Stimulated activated CD4-positive, alpha-beta T cell treated with anti-CD3 and anti-CD28 coated beads, Interleukin-12 subunit alpha, Interleukin-12 subunit beta, amount 100 ng/mL, for 48 hours (primary cell): ENCODE results near the gene CCDC86.

Experiments used
- DNase-seq, 3 donors: peaks; one replicate each; pipeline ENCODE4 v3.0.0-alpha.2; 2020; ENCODE audit warnings: low read depth in 2 of 3, low spot score in 1 of 3

Gene CCDC86

DNA sequence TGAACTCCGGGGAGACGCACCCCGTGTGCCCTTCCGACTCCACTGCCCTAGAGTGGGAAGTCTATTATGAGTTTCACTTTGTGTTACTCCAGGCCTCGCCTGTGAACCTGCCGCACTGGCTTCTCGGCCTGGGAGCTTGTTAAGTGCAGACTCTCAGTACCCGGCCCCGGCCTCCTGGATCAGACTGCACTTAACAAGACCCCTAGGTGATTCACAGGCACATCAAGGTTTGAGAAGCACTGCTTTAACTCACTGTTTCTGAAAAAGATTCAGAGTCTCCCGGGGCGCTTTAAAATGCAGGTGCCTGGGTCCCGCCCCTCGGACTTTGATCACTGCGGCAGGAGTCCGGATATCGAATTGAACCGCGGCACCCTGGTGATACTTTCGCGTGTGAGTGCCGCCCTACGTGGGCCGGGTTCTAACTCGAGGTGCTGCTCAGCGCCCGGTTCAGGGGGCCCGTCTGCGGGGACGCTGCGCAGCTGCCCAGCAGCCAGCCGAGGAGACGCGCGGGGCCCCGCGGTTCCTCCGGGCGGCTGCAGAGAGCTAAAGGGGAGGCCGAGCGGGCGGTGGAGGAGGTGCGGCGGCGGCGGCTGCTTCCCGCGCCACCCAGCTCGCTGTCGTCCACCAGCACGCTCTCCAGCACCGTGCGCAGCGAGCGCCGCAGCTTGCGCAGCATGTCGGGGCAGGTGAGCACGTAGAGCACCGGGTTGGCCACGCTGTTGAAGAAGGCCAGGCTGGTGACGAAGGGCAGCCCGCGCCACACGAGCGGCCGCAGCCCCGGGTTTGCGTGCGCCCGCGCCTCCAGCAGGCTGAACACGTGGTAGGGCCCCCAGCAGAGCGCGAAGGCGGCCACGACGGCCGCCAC is 10.4 kb downstream of the CCDC86 start:
- DNase-seq: no peak

DNA sequence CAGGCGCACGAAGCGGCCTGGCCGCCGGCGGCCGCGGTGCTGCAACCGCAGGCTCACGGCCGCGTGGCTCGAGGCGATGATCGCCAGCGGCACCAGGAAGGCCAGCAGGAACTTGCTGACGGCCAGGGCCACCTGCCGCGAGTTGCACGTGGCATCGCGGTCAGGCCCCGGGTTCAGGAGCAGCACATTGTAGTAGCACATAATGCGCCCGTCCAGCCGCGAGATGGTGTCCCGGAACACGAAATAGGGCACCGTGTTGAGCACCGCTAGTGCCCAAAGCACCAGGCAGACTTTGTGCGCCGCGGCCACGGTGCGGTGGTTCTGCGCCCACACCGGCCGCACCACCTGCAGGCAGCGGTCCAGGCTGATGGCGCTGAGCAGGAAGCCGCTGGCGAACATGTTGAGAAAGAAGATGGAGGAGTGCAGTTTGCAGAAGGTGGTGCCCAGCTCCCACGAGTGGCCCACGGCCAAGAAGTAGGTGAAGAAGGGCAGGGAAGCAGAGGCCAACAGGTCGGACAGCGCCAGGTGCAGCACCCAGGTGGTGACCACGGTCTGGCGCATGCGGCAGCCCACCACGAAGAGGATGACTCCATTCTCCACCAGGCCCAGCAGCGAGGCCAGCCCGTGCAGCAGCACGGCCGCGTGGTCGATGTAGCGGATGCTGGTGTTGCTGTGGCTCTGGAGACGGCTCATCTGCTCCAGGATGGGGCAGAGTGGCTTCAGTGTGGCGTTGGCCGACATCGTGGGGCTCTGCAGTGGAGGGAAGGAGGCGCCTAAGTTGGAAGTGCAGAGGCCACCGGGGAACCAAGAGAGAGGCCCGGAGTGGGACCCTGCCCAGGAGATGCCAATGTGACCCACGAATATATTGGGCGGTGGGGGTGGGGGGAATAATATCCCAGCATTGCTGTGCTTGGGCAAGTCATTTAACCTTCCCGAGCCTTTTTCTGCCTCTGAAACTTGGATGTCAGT is 11.4 kb downstream of the CCDC86 start:
- no peak for DNase-seq

DNA sequence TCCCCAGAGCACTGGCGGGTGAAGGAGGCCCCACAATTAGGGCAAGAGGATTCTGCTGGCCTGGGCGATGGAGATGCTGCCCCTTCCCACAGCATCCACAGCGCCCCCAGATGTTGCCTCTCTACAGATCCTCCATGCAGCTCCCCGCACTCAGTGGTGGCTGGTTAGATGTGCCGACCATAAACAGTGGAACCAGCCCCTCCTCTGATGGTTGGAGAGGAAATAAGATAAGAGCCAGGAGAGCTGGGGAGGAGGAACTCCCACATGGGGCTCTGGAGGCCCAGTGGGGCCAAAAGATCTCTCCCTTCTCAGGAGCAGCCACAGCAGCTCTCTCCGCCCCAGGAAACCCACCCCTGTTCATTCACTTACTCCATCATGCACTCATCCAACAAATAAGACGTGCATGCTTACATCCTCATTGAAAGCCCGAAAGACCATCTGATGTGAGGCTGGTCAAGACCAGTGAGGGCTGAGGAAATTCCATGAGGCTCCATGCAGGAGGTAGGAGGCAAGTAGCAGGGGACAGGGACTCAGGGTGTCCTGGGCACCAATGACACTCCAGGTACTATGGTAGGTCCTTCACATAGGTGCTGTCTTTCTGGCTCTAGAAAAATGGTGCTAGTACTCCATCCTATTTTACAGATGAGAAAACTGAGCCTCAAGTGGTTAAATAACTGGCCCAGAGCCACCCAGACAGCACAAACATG is 12.4 kb downstream of the CCDC86 start:
- DNase-seq: no peak

- DNase-seq: no peak
Measured at GRCh38 chr11:60854847-60855725, 13.2 kb downstream of the CCDC86 start.

DNA sequence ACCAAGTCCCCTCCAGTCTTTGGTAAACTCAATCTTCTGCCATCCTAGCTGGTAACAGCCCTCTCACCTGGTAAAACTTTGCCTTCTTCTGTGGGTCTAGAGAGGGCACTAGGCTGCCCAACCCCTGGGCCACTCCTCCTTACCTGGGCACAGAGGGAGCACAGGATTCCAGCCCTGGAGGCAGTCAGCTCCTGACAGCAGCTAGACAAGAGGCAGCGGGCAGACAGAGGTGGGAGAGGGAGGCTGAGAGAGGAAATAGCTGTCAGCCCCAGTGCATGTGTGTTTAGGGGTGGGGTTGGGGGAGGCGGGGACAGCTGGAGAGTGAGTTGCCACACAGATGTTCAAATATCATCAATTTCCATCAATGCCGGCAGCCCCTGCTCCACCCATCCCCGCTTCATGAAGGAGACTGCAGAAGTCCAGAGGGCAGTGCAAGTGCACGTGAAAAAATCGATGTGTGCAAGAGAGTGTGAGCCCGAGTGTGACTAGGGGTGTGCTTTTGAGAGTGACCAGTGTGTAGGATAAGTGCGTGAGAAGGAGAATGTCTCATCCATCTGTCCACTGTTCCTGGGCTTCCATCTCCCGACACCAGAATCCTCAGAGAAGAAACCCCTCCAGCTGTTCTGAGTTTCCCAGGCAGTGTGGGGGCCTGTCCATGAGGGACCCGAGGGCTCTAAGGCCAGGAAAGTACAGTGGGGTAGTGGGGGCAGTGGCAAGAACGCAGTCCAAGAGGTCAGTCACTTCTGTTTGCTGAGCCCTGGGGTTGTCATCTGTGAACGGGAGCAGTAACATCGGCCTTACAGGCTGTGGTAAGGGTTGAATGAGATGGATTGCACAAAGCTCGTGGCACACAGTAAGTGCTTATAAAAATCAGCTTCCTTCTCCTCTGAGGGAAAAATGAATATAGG is 14.1 kb downstream of the CCDC86 start, which contains the start of gene PTGDR2:
TSS of gene PTGDR2 (minus strand) at position 225 of the 908 bp plus-strand sequence. CDS start 2,228 bp downstream, outside the sequence.
- no peak for DNase-seq

DNA sequence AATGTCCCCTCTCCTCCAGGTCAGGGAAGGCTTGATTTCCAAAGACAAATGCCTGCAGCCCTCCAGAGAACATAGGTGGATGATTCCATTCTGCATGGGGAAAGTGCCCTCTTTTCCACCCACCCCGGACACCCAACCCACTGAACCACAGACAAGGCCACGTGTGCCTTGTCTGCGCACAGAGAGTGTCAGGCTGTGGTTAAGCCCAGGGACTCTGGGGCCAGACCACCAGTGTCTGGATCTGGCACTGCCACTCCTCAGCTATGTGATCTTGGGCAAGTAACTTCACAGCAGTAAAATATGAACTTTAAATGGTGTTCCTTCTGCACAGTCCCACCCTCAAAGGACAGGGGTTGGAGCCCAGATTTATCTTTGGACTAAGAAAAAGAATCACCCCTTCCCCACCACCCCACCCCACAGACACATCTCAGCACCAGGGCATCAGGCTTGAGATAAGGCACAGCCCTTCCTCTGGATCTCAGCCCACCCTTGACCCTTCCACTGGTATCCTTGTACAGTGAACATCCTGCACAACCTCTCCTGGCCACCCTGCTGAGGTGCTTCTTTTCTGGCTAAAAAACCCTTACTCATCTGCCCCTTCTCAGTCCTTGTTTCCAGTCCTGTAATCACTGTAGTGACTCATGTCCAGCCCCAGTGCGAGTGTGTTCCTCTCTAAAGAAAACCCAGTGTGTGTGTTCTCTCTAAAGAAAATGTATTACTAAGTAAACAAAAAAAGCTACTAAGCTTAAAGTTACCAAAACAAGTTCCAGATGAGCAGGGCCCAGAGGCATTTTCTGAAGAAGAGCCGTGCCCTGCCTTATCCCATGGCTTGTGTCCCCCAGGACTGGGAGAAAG is 15.7 kb downstream of the CCDC86 start:
- no peak for DNase-seq

DNA sequence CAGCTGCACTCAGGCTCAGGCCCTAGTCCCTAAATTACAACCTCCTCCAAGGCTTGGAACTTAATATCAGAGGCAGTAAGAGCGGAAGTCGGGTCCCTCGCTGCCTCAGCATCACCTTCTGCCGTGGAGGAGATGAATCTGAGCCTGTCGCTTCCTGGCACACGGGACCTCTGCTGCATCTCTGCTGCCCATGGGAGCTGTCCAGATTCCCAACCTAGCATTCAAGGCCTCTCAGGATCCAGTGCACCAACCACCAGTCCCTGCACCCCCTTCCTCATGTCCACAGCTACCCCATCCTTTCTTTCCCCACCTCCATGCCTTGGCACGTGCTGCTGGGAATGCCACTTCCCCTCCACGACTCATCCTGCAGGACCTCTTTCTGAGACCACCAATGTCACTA is 16.3 kb downstream of the CCDC86 start:
- no peak for DNase-seq

DNA sequence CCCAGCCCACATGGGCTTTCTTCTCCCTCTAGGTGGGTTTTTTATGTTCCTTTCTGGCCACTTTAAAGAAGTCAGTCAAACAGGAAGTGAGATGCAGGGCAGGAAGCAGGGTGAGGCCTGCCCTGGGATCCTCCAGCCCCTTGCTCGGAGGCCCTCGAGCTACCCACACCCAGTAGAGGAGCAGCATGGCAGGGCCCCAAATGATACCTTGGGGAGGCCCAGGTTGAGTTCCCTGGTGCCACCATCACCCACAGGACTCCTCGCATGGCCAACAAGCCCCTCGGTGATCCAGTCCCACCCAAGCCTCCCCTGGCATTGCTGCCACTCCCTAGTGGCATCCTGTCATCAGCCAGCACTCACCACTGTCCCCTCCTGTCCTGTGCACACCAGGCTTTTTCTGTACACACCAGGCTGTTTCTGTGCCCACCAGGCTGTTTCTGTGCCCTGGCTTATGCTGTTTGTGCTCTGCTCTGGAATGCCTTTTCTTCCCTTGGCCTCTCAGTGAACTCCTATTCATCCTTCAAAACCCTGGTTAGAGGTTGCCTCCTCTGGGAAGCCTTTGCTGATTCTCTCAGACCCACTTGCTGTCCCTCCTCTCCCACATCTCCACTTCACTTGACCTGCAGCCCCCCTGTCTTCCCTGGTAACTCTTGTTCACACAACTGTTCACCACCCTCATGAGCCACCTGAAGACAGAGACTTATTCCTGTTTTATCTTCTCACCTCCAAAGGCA is 17.0 kb downstream of the CCDC86 start:
- DNase-seq: no peak

DNA sequence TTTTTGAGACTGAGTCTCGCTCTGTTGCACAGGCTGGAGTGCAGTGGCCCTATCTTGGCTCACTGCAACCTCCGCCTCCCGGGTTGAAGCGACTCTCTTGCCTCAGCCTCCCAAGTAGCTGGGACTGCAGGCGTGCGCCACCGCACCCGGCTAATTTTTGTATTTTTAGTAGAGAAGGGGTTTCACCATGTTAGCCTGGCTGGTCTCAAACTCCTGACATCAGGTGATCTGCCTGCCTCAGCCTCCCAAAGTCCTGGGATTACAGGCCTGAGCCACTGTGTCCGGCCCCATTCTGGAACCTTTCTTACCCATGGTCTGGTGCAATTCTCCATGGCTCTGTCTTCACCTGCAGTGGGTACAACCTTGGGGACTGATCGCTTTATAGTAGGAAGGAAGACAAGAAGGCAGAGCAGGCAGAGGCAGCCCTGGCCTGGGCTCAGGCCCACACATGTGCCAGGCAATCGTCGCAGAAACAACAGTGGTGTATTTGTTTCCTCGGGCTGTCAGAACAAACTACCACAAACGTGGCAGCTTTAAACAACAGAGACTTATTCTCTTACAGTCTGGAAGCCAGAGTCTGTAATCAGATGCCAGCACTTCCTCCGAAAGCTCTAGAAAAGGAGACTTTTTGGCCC is 17.8 kb downstream of the CCDC86 start:
- DNase-seq: no peak

DNA sequence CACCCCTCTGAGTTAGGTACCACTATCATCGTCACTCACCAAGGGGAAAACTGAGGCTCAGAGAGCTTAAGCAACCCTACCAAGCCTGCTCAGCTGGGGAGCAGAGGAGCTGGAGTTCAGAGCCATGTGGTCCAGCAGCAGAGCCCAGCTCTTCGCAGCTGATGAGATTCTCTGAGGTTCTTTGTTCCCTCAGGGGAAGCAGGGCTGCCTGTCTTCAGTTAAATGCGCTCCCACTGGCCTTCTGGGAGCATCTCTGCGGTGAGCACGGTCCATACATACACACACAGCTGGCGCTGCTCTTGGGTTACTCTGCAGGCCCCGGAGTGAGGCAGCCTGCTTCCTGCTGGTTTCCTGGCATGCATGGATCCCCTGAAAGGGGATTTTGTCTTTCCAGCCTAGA is 19.0 kb downstream of the CCDC86 start:
- no peak for DNase-seq

DNA sequence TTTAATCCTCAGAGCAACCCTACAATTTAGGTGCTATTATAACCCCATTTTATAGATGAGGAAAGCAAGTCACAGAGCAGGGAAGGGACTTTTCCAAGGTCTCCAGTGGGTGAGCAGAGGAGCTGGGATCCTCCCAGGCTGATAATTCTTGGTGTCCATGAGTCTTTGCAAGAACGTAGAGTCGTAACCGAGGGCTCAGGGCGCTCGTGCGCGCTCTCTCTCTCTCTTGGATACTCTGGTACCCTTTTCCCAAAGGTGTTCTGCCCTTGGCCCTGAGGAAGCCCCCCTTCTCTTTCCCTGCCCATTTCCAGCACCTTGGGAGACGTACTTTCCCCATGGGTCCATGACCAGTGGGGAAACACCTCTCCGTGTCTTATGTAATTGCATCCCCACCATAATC is 20.3 kb downstream of the CCDC86 start:
- DNase-seq: no peak

DNA sequence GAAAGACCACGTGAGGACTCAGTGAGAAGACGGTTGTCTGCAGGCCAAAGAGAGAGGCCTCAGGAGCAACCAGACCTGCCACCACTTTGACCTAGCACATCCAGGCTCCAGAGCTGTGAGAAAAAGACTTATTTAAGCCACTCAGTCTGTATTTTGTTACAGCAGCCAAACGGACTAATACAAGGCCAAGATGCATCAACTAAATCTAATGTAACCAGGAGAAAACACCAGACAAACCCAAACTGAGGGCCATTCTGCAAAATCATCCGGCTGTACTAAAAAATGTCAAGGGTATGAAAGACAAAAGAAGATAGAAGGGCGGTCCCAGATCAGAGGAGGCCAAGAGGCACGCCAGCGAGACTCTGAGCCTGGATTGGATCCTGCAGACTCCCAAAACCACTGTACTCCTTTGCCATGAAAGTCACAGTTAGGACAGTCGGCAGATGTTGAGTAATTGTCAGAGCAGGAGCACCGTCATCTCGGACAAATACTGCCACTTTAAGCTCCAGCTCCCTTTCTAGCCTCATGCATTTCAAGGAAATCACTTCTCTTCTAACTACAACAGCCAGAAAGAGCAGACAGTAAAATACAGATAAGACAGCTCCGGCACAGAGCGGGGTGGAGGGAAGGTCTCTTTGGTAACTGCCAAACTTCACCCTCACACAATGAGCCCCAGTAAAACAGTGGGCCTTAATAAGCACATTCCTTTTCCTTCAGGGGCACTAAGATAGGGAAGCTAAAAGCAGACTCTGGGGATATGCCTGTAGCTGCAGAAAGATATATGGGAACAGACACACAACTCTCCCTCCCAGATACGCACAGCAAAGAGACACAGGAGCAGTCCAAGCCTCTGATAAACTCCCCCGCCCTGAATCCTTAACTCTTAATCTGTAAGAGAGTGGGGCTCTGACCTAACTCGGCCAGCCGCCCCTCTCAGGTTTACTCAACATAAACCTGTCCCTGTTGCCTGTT is 21.9 kb downstream of the CCDC86 start:
- DNase-seq: no peak

GRCh38 chr11:60864856-60865513 is 23.1 kb downstream of the CCDC86 start:
- no peak for DNase-seq

DNA sequence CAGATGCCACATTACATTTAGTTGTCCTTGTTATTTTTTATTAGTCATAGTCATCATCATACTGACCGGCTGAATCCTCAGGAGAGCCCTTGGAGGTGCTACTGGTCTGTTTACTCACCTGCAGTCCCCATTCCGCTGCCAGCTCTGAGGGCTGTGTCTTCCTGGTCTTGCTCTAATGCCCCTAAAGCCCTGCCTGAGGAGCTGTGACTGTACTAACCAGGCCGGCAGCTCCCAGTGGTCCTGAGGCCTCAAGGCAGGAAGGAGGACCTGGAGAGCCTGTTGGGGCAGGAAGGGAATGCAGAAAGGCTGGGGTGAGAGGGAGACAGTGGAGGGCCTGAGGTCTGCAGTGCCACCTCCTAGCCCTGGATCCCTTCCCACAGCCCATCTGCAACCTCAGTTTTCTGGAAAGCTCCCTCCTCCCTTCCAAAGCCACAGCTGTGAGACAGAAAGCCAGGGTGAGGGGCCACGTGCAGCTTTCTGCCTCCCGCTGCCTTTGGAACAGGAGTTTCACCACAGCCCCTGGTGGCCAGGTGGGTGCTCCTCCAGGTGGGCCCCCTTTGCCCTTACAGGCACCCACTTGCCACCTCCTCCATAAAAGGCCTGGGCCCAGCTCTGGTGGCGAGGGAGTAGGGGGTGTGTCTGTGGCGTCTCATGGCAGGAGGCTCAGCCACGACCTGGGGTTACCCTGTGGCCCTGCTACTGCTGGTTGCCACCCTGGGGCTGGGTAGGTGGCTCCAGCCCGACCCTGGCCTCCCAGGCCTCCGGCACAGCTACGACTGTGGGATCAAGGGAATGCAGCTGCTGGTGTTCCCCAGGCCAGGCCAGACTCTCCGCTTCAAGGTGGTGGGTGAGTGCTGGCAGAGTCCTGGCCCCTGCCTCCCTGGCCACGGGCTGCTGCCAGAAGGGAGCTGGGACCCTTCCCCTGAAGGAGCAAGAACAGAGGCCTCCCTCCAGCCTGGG is 25.3 kb downstream of the CCDC86 start, which contains the start of gene ZP1:
TSS of gene ZP1 (plus strand) at position 632 of the 960 bp plus-strand sequence. CDS start at position 652, 20 bp downstream.
- DNase-seq: no peak
